ENCODE measurements around the gene SPATA31E1. TPM values are rescaled to one million over a fixed set of nuclear protein-coding genes. Genes with fewer than 3 reads are reported as not detected.

The SPATA31E1 gene
- total and polyA plus RNA-seq, 9 of the 15 experiments (the other 6 are each of a cell fraction or from before 2014, with no cell fraction given): not detected

DNA sequence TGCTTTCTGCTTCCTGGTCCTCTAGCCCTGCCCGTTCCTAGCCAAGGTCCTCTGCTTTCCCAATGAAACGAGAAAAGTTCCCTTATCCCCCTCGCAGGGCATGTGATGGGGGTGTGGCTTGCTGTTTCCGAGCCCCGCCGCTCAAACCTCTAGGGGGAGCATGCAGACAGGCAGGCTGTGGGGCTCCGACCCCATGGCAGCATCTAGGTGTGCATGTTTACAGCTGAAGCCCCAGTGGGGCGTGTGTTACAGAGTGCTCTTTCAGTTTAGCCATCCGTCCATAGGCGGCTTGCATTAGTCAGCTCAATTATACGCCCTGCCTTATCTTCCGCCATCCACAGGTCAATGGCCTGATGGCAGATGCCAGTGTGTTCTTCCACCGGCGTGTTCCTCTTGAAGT is 48.3 kb upstream of the SPATA31E1 start (continued):
- TF ChIP-seq, protein P1, sequence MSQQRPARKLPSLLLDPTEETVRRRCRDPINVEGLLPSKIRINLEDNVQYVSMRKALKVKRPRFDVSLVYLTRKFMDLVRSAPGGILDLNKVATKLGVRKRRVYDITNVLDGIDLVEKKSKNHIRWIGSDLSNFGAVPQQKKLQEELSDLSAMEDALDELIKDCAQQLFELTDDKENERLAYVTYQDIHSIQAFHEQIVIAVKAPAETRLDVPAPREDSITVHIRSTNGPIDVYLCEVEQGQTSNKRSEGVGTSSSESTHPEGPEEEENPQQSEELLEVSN (IDR thresholded peaks at IDR 0.05; ENCODE audit: borderline replicate concordance in 1 of 2, extremely low read depth in 1 of 2, insufficient read depth in 1 of 2, insufficient read length in 1 of 2, low read depth in 1 of 2, low read length in 1 of 2, poor library complexity in 1 of 2, severe bottlenecking in 1 of 2): peak in 1 of 2 experiments; percentile 46
- TF ChIP-seq, protein P2, sequence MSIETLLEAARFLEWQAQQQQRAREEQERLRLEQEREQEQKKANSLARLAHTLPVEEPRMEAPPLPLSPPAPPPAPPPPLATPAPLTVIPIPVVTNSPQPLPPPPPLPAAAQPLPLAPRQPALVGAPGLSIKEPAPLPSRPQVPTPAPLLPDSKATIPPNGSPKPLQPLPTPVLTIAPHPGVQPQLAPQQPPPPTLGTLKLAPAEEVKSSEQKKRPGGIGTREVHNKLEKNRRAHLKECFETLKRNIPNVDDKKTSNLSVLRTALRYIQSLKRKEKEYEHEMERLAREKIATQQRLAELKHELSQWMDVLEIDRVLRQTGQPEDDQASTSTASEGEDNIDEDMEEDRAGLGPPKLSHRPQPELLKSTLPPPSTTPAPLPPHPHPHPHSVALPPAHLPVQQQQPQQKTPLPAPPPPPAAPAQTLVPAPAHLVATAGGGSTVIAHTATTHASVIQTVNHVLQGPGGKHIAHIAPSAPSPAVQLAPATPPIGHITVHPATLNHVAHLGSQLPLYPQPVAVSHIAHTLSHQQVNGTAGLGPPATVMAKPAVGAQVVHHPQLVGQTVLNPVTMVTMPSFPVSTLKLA (conservative IDR thresholded peaks at IDR 0.05): peak in 1 of 2 experiments; percentile 24; a peak in 1 of 4 replicates
- TF ChIP-seq, protein P3, sequence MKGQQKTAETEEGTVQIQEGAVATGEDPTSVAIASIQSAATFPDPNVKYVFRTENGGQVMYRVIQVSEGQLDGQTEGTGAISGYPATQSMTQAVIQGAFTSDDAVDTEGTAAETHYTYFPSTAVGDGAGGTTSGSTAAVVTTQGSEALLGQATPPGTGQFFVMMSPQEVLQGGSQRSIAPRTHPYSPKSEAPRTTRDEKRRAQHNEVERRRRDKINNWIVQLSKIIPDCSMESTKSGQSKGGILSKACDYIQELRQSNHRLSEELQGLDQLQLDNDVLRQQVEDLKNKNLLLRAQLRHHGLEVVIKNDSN (CRISPR knock-in tag; IDR thresholded peaks at IDR 0.05): peak; percentile 38; the same call in 1 of the 2 replicates
- TF ChIP-seq, protein P4, sequence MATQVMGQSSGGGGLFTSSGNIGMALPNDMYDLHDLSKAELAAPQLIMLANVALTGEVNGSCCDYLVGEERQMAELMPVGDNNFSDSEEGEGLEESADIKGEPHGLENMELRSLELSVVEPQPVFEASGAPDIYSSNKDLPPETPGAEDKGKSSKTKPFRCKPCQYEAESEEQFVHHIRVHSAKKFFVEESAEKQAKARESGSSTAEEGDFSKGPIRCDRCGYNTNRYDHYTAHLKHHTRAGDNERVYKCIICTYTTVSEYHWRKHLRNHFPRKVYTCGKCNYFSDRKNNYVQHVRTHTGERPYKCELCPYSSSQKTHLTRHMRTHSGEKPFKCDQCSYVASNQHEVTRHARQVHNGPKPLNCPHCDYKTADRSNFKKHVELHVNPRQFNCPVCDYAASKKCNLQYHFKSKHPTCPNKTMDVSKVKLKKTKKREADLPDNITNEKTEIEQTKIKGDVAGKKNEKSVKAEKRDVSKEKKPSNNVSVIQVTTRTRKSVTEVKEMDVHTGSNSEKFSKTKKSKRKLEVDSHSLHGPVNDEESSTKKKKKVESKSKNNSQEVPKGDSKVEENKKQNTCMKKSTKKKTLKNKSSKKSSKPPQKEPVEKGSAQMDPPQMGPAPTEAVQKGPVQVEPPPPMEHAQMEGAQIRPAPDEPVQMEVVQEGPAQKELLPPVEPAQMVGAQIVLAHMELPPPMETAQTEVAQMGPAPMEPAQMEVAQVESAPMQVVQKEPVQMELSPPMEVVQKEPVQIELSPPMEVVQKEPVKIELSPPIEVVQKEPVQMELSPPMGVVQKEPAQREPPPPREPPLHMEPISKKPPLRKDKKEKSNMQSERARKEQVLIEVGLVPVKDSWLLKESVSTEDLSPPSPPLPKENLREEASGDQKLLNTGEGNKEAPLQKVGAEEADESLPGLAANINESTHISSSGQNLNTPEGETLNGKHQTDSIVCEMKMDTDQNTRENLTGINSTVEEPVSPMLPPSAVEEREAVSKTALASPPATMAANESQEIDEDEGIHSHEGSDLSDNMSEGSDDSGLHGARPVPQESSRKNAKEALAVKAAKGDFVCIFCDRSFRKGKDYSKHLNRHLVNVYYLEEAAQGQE (IDR thresholded peaks at IDR 0.05; ENCODE audit: borderline replicate concordance): 0 out of 2 replicates have a peak, but pooled peaks have one; percentile 4
- TF ChIP-seq, protein P4 (CRISPR knock-in tag; IDR thresholded peaks at IDR 0.05; ENCODE audit: low read depth): no peak
- TF ChIP-seq, protein P5, sequence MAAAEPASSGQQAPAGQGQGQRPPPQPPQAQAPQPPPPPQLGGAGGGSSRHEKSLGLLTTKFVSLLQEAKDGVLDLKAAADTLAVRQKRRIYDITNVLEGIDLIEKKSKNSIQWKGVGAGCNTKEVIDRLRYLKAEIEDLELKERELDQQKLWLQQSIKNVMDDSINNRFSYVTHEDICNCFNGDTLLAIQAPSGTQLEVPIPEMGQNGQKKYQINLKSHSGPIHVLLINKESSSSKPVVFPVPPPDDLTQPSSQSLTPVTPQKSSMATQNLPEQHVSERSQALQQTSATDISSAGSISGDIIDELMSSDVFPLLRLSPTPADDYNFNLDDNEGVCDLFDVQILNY (CRISPR knock-in tag; IDR thresholded peaks at IDR 0.05): peak; percentile 43; the same call in 1 of the 2 replicates
- TF ChIP-seq L3MBTL2 (IDR thresholded peaks at IDR 0.05) (peak; percentile 62; the same call in 1 of the 2 replicates), FOXK2 (conservative IDR thresholded peaks at IDR 0.05 in 1 of 2, IDR thresholded peaks at IDR 0.05 in 1 of 2; ENCODE audit: low read depth in 2 of 2) (peak; percentile 75 to 83), ETV1 (tag; conservative IDR thresholded peaks at IDR 0.05; ENCODE audit: low read depth) (no peak), RAD21 (CRISPR knock-in tag; conservative IDR thresholded peaks at IDR 0.05 in 1 of 2, IDR thresholded peaks at IDR 0.05 in 1 of 2) (peak in 1 of 2 experiments; percentile 26; a peak in 1 of 4 replicates), RCOR1 (IDR thresholded peaks at IDR 0.05; ENCODE audit: borderline replicate concordance in 1 of 2, low read depth in 2 of 2, low read length in 2 of 2) (peak in 1 of 2 experiments; percentile 13; a peak in 1 of 4 replicates), MAZ (CRISPR knock-in tag; conservative IDR thresholded peaks at IDR 0.05 in 1 of 2, IDR thresholded peaks at IDR 0.05 in 1 of 2) (0 out of 4 replicates have a peak, but pooled peaks of 1 of the 2 experiments have one; percentile 18)

All from K562 (cell line).